K562 (cell line): Measurements from ENCODE around the gene RASSF1. TPM values are rescaled to one million over a fixed set of nuclear protein-coding genes. Genes with fewer than 3 reads are reported as not detected.

ENCODE experiments used
- ATAC-seq: fragments of 200-7000 bp; cut with Tn5 transposase; 3 replicates; pipeline ENCODE4 v1.9.1; 2020; ENCODE audit warnings: moderate library complexity
- BruUV-seq: library from RNA; stranded (reverse); fragments of 400-500 nt; replicated peaks from 2 replicates; lab custom pipeline; 2021; lab: Mats Ljungman, UMichigan
- CTCF ChIA-PET: fragments of 300-600 bp; formaldehyde crosslinking; extraction: SDS; loops from one replicate; lab custom pipeline; 2021; ENCODE audit warnings: low intra/inter-chr PET ratio; lab: Yijun Ruan, JAX
- POLR2A ChIA-PET: fragments of 300-600, 350-650 bp; sonication (Branson Sonifier 250); formaldehyde crosslinking; extraction: SDS; loops from one replicate; lab custom pipeline; 2021; ENCODE audit warnings: antibody characterized with exemption, inconsistent platforms; lab: Yijun Ruan, JAX
- DNase-seq, 4 experiments: peaks; one replicate each; pipeline versions ENCODE4 v3.0.0 to v3.0.0-alpha.2; 2011 to 2018; ENCODE audit warnings: low spot score in 3 of 4, mixed read lengths in 3 of 4; ENCODE audit errors: extremely low read depth in 1 of 4
- FAIRE-seq: peaks from 2 replicates; lab custom pipeline; 2011; peaks lifted over from hg19 to GRCh38; lab: Jason Lieb, UNC
- H2AFZ ChIP-seq: 2 replicates; pipeline ENCODE4 v1.6.0; 2011; ENCODE audit warnings: low read depth, low read length, control low read depth, inconsistent platforms
- H3K27ac ChIP-seq: fragments of 200-600 bp; 3 replicates; pipeline ENCODE4 v1.8.0; 2011; ENCODE audit warnings: low read depth, mild to moderate bottlenecking, control low read depth, inconsistent platforms, low read length, moderate library complexity, mixed read lengths; ENCODE audit errors: extremely low read depth
- H3K27me3 ChIP-seq, 2 experiments: fragments of 300-600 bp in 1 of 2; 2 replicates in 1 of 2; 3 replicates in 1 of 2; pipeline versions ENCODE4 v1.6.0 to v1.8.0; 2011; ENCODE audit warnings: inconsistent platforms in 2 of 2, low read length in 2 of 2, mild to moderate bottlenecking in 1 of 2, mixed read lengths in 1 of 2, moderate library complexity in 1 of 2; ENCODE audit not compliant: control insufficient read depth in 2 of 2, insufficient read depth in 2 of 2
- H3K36me3 ChIP-seq: fragments of 300-600 bp; 3 replicates; pipeline ENCODE4 v1.8.0; 2011; ENCODE audit warnings: mild to moderate bottlenecking, low read length, inconsistent platforms; ENCODE audit not compliant: control insufficient read depth, insufficient read depth
- H3K4me1 ChIP-seq, 2 experiments: fragments of 200-600 bp in 1 of 2; replicated peaks in 1 of 2; 2 replicates in 1 of 2; 3 replicates in 1 of 2; pipeline versions ENCODE4 v1.5.1 to v1.8.0; 2011; ENCODE audit warnings: inconsistent platforms in 2 of 2, low read length in 2 of 2, mild to moderate bottlenecking in 1 of 2, mixed read lengths in 1 of 2, moderate library complexity in 1 of 2; ENCODE audit not compliant: control insufficient read depth in 2 of 2, insufficient read depth in 2 of 2
- H3K4me2 ChIP-seq: 2 replicates; pipeline ENCODE4 v1.6.1; 2011; ENCODE audit warnings: low read length, control low read depth, inconsistent platforms, mixed read lengths; ENCODE audit not compliant: insufficient read depth
- H3K4me3 ChIP-seq: fragments of 200-600 bp; sonication (generic), shearing (Covaris generic); 2 replicates; pipeline ENCODE4 v1.5.1; 2016; ENCODE audit warnings: control low read depth, inconsistent platforms
- H3K79me2 ChIP-seq: fragments of 200-600 bp; 3 replicates; pipeline ENCODE4 v1.8.0; 2011; ENCODE audit warnings: low read length, inconsistent platforms; ENCODE audit not compliant: control insufficient read depth, insufficient read depth
- H3K9ac ChIP-seq, 2 experiments: 2 replicates each; pipeline versions ENCODE4 v1.6.0 to v1.6.1; 2011; ENCODE audit warnings: low read depth in 2 of 2, low read length in 2 of 2, control low read depth in 1 of 2, inconsistent platforms in 1 of 2, mild to moderate bottlenecking in 1 of 2, mixed read lengths in 1 of 2; ENCODE audit not compliant: insufficient read depth in 1 of 2
- H3K9me1 ChIP-seq: one replicate; pipeline ENCODE4 v1.6.0; 2011; ENCODE audit warnings: inconsistent platforms, mild to moderate bottlenecking, low read length, moderate library complexity; ENCODE audit not compliant: control insufficient read depth, insufficient read depth
- H3K9me3 ChIP-seq: replicated peaks from 2 replicates; pipeline ENCODE4 v1.5.1; 2011; ENCODE audit warnings: low read depth, low read length, inconsistent platforms; ENCODE audit not compliant: control insufficient read depth, insufficient read depth
- H4K20me1 ChIP-seq: replicated peaks from 2 replicates; pipeline ENCODE4 v1.6.1; 2011; ENCODE audit warnings: low read length, inconsistent platforms, mixed read lengths; ENCODE audit not compliant: control insufficient read depth, insufficient read depth
- ATF1 ChIP-seq, 2 experiments: fragments of 450-650 bp in 1 of 2; IDR thresholded peaks; 2 replicates each; pipeline ENCODE4 v1.6.1; 2016; ENCODE audit warnings: missing compliant biosample characterization in 1 of 2, missing genetic modification characterization in 1 of 2
- CEBPB ChIP-seq: fragments of 450-650 bp; IDR thresholded peaks from 2 replicates; pipeline ENCODE4 v1.6.1; 2016; ENCODE audit warnings: missing genetic modification characterization, missing compliant biosample characterization
- CGGBP1 ChIP-seq: fragments of 250-450 bp; sonication (Bioruptor Pico); IDR thresholded peaks from 2 replicates; pipeline ENCODE4 v1.9.0; 2021; ENCODE audit warnings: mild to moderate bottlenecking
- CREB3L1 ChIP-seq: fragments of 450-650 bp; IDR thresholded peaks from 2 replicates; pipeline ENCODE4 v1.6.1; 2014; ENCODE audit warnings: low read depth, mild to moderate bottlenecking, moderate library complexity, borderline replicate concordance
- GABPA ChIP-seq: fragments of 200-800 bp; sonication (Bioruptor generic); conservative IDR thresholded peaks from 2 replicates; pipeline ENCODE4 v1.6.1; 2016; ENCODE audit warnings: low read depth, missing genetic modification characterization, missing compliant biosample characterization
- NFE2 ChIP-seq: IDR thresholded peaks from 2 replicates; pipeline ENCODE4 v1.6.1; 2014; ENCODE audit warnings: antibody characterized with exemption, low read depth
- NR2C2 ChIP-seq, 2 experiments: fragments of 200-800 bp in 1 of 2; sonication (Bioruptor generic) in 1 of 2; sonication (generic) in 1 of 2; formaldehyde crosslinking in 1 of 2; IDR thresholded peaks; 2 replicates each; pipeline versions ENCODE4 v1.6.1 to v1.8.0; 2016 to 2022; ENCODE audit warnings: mild to moderate bottlenecking in 1 of 2, missing compliant biosample characterization in 1 of 2, missing genetic modification characterization in 1 of 2, missing genetic modification reagents in 1 of 2
- NR2F6 ChIP-seq: fragments of 450-650 bp; formaldehyde crosslinking; IDR thresholded peaks from 2 replicates; pipeline ENCODE4 v1.4.0; 2020; ENCODE audit warnings: mild to moderate bottlenecking
- RB1 ChIP-seq: fragments of 450-650 bp; IDR thresholded peaks from 2 replicates; pipeline ENCODE4 v1.6.1; 2017; ENCODE audit warnings: low read depth, mild to moderate bottlenecking
- UBTF ChIP-seq, 2 experiments: IDR thresholded peaks; 2 replicates each; pipeline ENCODE4 v1.6.1; 2012; ENCODE audit warnings: improper control_type of control experiment in 2 of 2, low read depth in 2 of 2, low read length in 2 of 2, borderline replicate concordance in 1 of 2
- ZNF707 ChIP-seq: fragments of 250-450 bp; sonication (Bioruptor Pico); conservative IDR thresholded peaks from 2 replicates; pipeline ENCODE4 v1.8.0; 2022; ENCODE audit warnings: inconsistent platforms, mild to moderate bottlenecking, moderate library complexity
- WGBS: fragments of 100-300 bp; shearing (Covaris generic); methylation state at CpG from one replicate; pipeline ENCODE4 v1.1.6; 2016; ENCODE audit warnings: low coverage, mixed read lengths; ENCODE audit not compliant: insufficient coverage; ENCODE audit errors: missing lambda C conversion rate; 5-methylcytosine and 5-hydroxymethylcytosine counted together
- in situ Hi-C: fragments of 300-500 bp; cut with MboI; formaldehyde crosslinking; loops from 4 replicates; pipeline ENCODE4 v1.15.0; 2018; ENCODE audit warnings: inconsistent platforms, mixed read lengths
- intact Hi-C: fragments of 100-400 bp; cut with micrococcal nuclease; formaldehyde crosslinking; loops from 2 replicates; pipeline ENCODE4 v1.14.2; 2022
- polyA plus RNA-seq, 8 experiments: library from polyadenylated mRNA; depleted of rRNA in 4 of 8; stranded (reverse) in 5 of 8; unstranded in 3 of 8; fragments of >200 nt; fragmentation: Nextera tagmentation in 2 of 8; fragmentation: Illumina TruSeq in 1 of 8; extraction: Ambion mirVana in 2 of 8; extraction: Trizol in 1 of 8; gene quantifications; 2 replicates each; pipeline versions ENCODE4 v1.2.1 to v1.2.3, GENCODE V29; 2011 to 2014; ENCODE audit warnings: inconsistent platforms in 1 of 8, missing spikeins in 1 of 8
- total RNA-seq, 7 experiments: library from RNA; depleted of rRNA in 6 of 7; stranded (reverse); fragments of >200 nt in 6 of 7; fragmentation: Illumina TruSeq in 2 of 7; extraction: Trizol in 2 of 7; gene quantifications; 2 replicates each; pipeline versions ENCODE4 v1.2.1 to v1.2.3, GENCODE V29; 2011 to 2021; ENCODE audit warnings: low replicate concordance in 1 of 7
- TF ChIP-seq, protein P1 (sequence below), 2 experiments: fragments of 450-650 bp in 1 of 2; sonication (generic) in 1 of 2; formaldehyde crosslinking; conservative IDR thresholded peaks; 2 replicates each; pipeline versions ENCODE4 v1.4.0 to v1.8.1; 2020 to 2022; ENCODE audit warnings: mild to moderate bottlenecking in 1 of 2, missing genetic modification reagents in 1 of 2

Gene RASSF1
- total and polyA plus RNA-seq, 9 of the 15 experiments (the other 6 are each of a cell fraction or from before 2014, with no cell fraction given) = 3.6 to 57.1 (median 24.6) TPM

- H3K4me1 ChIP-seq = peaks cover 25 to 40% of the 10 kb centered on the region in 2 experiments; a peak in 4 of 5 replicates
- H2AFZ ChIP-seq = peak overlapping the region; percentile 97
- intact Hi-C loops (loop anchor here (5.0 kb wide), 1 partner anchor 253 kb away; the partner anchor contains the start of gene CISH), in situ Hi-C loops (no loop called here)
- H3K9me3 ChIP-seq = no peaks in the 10 kb centered on the region
- TF ChIP-seq CEBPB (tag) (no peak), ZNF707 (no peak), NFE2 (peak; percentile 42; the same call in 1 of the 2 replicates), UBTF (IDR thresholded peaks at IDR 0.05; ENCODE audit: borderline replicate concordance in 1 of 2, low read depth in 2 of 2, low read length in 2 of 2) (no peak), GABPA (tag) (peak; percentile 25; the same call in 1 of the 2 replicates), NR2F6 (CRISPR knock-in tag) (0 out of 2 replicates have a peak, but pooled peaks have one; percentile 29), ATF1 (CRISPR knock-in tag; IDR thresholded peaks at IDR 0.05) (no peak), ATF1 (tag; IDR thresholded peaks at IDR 0.05) (peak; percentile 44; the same call in 1 of the 2 replicates), NR2C2 (CRISPR knock-in tag; IDR thresholded peaks at IDR 0.05) (no peak), NR2C2 (tag; IDR thresholded peaks at IDR 0.05) (peak; percentile 59), CREB3L1 (0 out of 2 replicates have a peak, but pooled peaks have one; percentile 35), RB1 (no peak), CGGBP1 (CRISPR knock-in tag) (no peak)
- TF ChIP-seq, protein P1, sequence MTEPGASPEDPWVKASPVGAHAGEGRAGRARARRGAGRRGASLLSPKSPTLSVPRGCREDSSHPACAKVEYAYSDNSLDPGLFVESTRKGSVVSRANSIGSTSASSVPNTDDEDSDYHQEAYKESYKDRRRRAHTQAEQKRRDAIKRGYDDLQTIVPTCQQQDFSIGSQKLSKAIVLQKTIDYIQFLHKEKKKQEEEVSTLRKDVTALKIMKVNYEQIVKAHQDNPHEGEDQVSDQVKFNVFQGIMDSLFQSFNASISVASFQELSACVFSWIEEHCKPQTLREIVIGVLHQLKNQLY (CRISPR knock-in tag; conservative IDR thresholded peaks at IDR 0.05) = no peak
- H3K79me2 ChIP-seq = peaks cover 41% of the 10 kb centered on the region
- ATAC-seq = no peak
- H3K27ac ChIP-seq = no peak overlapping the region; the same call in 2 of the 3 replicates
- DNase-seq = no peak
- peaks cover 31% of the 10 kb centered on the region; the same call in 1 of the 2 replicates for H4K20me1 ChIP-seq
- ChIA-PET POLR2A (interaction anchor here (0.6 kb wide), 1 partner anchor 10 kb away, joined by 3 read pairs; no protein-coding TSS in a partner anchor), CTCF (no interaction called here)
- peaks cover 25% of the 10 kb centered on the region; the same call in 2 of the 3 replicates for H3K36me3 ChIP-seq
- peak overlapping the region; percentile 62; the same call in 1 of the 2 replicates for H3K4me3 ChIP-seq
- WGBS = 14% methylated on average over 8 of the region's 8 CpGs
- peak overlapping the region in 1 of 2 experiments; percentile 66; a peak in 1 of 4 replicates for H3K9ac ChIP-seq
- no TSS peak for BruUV-seq
- peak overlapping the region; percentile 95 for H3K4me2 ChIP-seq
- peaks cover 6% of the 10 kb centered on the region for H3K9me1 ChIP-seq
- H3K27me3 ChIP-seq = no peaks in the 10 kb centered on the region
- FAIRE-seq = no peak
Measured at GRCh38 chr3:50359760-50360110, 19.1 kb upstream of the RASSF1 start.
